Activated CD4-positive, alpha-beta T cell treated with anti-CD3 and anti-CD28 coated beads, Interleukin-2, amount 10 ng/mL, durations not matched to agents 24 days and 14 days (primary cell): Measurements from ENCODE around the gene GATA2. TPM values are rescaled to one million over a fixed set of nuclear protein-coding genes. Genes with fewer than 3 reads are reported as not detected.

Experiments used
- DNase-seq: peaks from one replicate; pipeline ENCODE4 v3.0.0; 2022
- H3K27ac Mint-ChIP-seq: one replicate; pipeline ENCODE4 v1.8.0; 2022; ENCODE audit warnings: mild to moderate bottlenecking, mixed read lengths
- H3K27me3 Mint-ChIP-seq: one replicate; pipeline ENCODE4 v1.8.0; 2022; ENCODE audit warnings: mixed read lengths
- H3K36me3 Mint-ChIP-seq: one replicate; pipeline ENCODE4 v1.8.0; 2022; ENCODE audit warnings: low read depth, mild to moderate bottlenecking, mixed read lengths
- H3K4me1 Mint-ChIP-seq: one replicate; pipeline ENCODE4 v1.8.0; 2021; ENCODE audit warnings: mixed read lengths
- H3K4me3 Mint-ChIP-seq: one replicate; pipeline ENCODE4 v1.8.0; 2022; ENCODE audit warnings: mild to moderate bottlenecking, moderate library complexity, mixed read lengths
- H3K9me3 Mint-ChIP-seq: one replicate; pipeline ENCODE4 v1.8.0; 2021; ENCODE audit warnings: mixed read lengths
- intact Hi-C: fragments of 100-400 bp; cut with micrococcal nuclease; formaldehyde crosslinking; loops from one replicate; pipeline ENCODE4 v1.15.1; 2023
- total RNA-seq: library from RNA; stranded (reverse); gene quantifications from 2 replicates; pipeline ENCODE4 v1.2.3, GENCODE V29; 2022

Gene GATA2
- total RNA-seq, 1 donor from 2014 or later = not detected

DNA sequence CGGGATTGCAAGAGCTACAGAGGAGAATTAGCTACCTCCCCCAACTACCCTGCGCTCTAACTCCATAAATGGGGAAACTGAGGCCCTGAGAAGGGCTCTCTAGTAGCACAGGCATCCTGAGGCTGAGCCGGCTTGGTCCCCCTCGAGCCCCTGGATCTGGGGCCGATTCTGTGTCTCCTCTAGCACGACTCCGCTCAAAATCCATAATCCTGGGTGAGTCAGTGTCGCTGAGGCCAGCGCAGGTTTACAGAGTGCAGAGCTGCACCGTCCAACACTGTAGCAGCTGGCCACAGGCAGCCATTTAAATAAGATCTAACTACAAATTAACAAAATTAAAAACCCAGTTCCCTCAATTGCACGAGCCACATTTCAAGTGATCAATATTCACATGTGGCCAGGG lies 10.8 kb downstream of the GATA2 start:
- peaks cover 70% of the 10 kb centered on the region for H3K27me3 Mint-ChIP-seq
- DNase-seq = no peak
- H3K9me3 Mint-ChIP-seq = no peaks in the 10 kb centered on the region
- no peaks in the 10 kb centered on the region for H3K36me3 Mint-ChIP-seq
- peaks cover 13% of the 10 kb centered on the region for H3K4me1 Mint-ChIP-seq
- intact Hi-C loops = no loop called here
- H3K27ac Mint-ChIP-seq = no peak overlapping the region
- H3K4me3 Mint-ChIP-seq = no peak overlapping the region

DNA sequence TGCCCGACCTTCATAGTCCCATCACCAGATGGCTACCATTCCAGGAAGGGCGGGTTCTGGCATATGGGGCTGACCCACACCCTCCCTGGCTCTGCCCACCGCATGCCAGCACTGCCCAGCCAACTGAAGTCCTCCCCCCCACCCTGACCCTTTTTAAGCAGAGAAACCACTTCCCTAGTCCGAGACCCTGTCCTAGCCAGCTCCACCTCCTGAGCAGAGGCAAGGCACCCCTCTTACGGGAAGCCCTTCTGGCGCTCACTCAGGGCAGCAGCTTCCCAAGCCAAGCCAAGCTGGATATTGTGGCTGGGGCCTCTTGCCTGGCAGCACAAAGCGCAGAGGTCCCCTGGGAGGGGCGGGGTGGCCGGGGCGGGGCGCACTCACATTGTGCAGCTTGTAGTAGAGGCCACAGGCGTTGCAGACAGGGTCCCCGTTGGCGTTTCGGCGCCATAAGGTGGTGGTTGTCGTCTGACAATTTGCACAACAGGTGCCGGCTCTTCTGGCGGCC lies 11.5 kb downstream of the GATA2 start:
- peaks cover 12% of the 10 kb centered on the region for H3K4me1 Mint-ChIP-seq
- no peaks in the 10 kb centered on the region for H3K9me3 Mint-ChIP-seq
- DNase-seq = no peak
- H3K36me3 Mint-ChIP-seq = no peaks in the 10 kb centered on the region
- intact Hi-C loops = no loop called here
- peaks cover 64% of the 10 kb centered on the region for H3K27me3 Mint-ChIP-seq
- H3K27ac Mint-ChIP-seq = no peak overlapping the region
- no peak overlapping the region for H3K4me3 Mint-ChIP-seq

DNA sequence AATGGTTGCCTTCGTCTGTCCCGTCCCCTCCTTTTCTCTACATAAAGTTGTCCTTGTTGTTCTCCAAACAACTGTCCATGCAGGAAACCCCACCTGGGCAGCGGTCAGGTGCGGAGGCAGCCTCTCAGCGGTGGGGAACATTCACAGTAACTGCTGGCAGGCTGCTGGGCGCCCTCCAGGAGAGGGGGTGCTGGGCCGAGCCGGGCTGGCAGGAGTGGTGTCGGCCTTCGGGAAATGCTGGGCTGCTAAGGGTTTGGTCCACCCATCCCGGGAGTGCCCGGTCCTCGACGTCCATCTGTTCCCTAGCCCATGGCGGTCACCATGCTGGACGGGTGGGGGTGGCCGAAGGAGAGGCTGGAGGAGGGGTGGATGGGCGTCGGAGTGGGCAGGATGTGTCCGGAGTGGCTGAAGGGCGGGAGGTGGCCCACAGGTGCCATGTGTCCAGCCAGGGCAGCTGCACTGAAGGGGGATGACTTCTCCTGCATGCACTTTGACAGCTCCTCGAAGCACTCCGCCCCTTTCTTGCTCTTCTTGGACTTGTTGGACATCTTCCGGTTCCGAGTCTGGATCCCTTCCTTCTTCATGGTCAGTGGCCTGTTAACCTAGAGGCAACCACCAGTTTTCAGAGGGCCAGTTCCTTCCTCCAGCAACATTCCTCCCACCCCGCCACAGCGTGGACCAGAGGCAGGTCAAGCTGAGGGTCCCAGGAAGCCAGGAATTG lies 12.1 kb downstream of the GATA2 start:
- Mint-ChIP-seq H3K4me3 (no peak overlapping the region), H3K9me3 (no peaks in the 10 kb centered on the region), H3K4me1 (peaks cover 8% of the 10 kb centered on the region), H3K36me3 (no peaks in the 10 kb centered on the region), H3K27ac (no peak overlapping the region), H3K27me3 (peaks cover 59% of the 10 kb centered on the region)
- intact Hi-C loops = no loop called here
- DNase-seq = no peak

DNA sequence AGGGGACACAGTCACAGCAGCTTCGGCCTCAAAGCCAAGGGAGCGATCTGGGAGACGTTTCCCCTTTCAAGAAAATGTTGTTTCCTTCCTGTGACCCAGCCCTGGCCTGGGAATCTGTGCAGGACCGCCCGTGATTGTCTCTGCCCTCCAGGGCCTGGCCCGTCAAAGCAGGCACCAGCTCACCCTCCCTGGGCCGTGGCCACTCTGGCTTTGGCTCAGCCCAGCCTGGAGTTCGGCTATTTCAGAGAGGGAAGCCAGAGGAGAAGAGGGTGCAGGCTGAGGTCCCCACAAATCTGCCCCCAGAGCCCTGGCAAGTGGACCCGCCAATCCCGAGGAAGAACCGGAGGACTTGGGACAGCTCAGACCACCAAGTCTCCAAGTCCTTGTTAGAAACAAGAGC lies 12.7 kb downstream of the GATA2 start:
- peaks cover 8% of the 10 kb centered on the region for H3K4me1 Mint-ChIP-seq
- no peaks in the 10 kb centered on the region for H3K9me3 Mint-ChIP-seq
- H3K27ac Mint-ChIP-seq = no peak overlapping the region
- H3K36me3 Mint-ChIP-seq = no peaks in the 10 kb centered on the region
- H3K4me3 Mint-ChIP-seq = no peak overlapping the region
- H3K27me3 Mint-ChIP-seq = peaks cover 53% of the 10 kb centered on the region
- intact Hi-C loops = no loop called here
- DNase-seq = no peak

DNA sequence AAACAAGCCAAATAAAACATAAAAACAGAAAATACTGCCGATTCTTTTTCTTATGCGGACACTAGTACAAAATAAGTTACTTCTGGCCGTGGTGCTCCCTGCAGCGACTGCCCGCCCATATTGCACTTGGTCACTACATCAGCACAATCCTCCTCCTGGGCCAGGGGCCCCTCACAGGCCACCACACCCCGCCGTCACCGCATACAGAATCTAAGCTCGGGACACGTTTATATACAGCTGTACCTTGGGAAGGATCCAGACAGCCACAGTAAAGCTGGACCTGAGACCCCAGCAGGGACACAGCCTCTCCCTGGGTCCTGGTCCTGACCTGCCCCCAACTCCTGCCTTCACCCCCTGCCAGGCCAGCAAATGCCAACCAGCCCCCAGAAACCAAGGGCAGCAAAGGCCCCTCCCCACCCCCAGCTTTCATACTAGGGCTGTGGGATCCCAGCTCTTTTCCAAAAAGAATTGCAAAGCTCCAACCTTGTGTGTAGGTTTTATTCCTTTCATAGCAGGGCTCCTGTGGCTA lies 13.4 kb downstream of the GATA2 start:
- Mint-ChIP-seq H3K4me3 (no peak overlapping the region), H3K27ac (no peak overlapping the region), H3K9me3 (no peaks in the 10 kb centered on the region)

DNA sequence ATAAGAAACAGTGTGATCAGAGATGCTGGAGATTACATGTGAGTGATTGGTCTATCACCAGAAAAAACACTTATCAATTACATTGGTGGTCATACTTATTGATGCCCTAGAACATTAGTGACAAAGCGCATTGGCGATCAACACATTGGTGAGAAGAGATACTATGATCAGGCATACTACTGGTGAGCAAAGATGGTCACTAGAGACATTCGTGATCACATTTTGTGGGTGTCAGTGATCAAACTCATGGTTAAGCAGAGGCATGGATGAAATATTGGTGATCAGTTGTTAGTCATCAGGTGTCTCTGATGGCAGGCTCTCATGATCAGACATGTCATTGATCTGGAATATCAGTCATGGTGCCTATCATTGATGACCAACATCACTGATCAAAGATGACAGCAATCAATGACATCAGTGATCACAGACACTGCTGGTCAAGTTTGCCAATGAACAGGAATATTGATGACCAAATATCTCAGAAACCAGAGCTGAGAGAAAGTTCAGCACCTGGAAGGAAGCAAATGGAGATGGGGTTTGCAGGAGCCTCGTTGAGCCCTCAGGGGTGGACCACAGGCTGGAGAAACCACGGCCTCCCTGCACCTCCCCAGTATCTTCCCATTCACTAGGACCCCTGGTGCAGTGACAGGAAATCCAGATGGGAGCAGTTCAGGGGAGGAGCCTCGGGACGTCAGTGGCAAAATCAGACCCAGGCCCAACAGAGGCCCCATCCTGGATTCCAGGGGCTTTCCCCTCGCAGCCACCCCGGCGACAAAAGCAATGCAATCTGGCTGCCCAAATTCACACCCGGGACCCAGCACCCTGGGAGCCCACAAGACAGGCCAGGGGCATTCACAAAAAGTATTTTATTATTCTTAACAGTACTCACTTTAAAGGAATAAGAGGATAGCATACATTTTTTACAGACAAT lies 14.2 kb downstream of the GATA2 start:
- no peak overlapping the region for H3K27ac Mint-ChIP-seq
- no peak for DNase-seq
- no peak overlapping the region for H3K4me3 Mint-ChIP-seq
- H3K36me3 Mint-ChIP-seq = no peaks in the 10 kb centered on the region
- H3K27me3 Mint-ChIP-seq = peaks cover 46% of the 10 kb centered on the region
- intact Hi-C loops = no loop called here
- no peaks in the 10 kb centered on the region for H3K9me3 Mint-ChIP-seq
- H3K4me1 Mint-ChIP-seq = peaks cover 7% of the 10 kb centered on the region

More for the DNA sequence above, 13.4 kb downstream of the GATA2 start:
- no peaks in the 10 kb centered on the region for H3K36me3 Mint-ChIP-seq
- DNase-seq = no peak
- intact Hi-C loops = no loop called here
- peaks cover 49% of the 10 kb centered on the region for H3K27me3 Mint-ChIP-seq
- peaks cover 8% of the 10 kb centered on the region for H3K4me1 Mint-ChIP-seq

DNA sequence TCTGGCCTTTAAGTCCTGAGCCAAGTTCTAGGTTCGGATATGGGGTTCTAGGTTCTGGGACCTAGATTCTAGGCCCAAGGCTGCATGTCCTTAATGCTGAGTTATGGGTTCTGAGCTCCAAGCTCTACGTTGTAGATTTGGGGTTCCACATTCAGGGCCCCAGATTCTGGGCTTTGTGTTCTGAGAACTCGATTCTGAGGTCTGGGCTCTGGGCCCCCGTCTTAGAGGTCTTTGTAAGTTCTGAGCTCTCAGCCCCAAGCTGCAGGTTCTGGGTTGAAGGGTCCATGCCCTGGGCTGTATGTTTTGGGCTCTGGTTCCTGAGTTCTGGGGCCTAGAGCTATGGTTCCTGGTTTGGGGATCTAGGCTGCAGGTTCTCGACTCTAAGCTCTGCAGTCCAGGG lies 16.3 kb downstream of the GATA2 start:
- Mint-ChIP-seq H3K4me1 (no peaks in the 10 kb centered on the region), H3K9me3 (no peaks in the 10 kb centered on the region), H3K27me3 (peaks cover 28% of the 10 kb centered on the region), H3K4me3 (no peak overlapping the region), H3K27ac (no peak overlapping the region), H3K36me3 (no peaks in the 10 kb centered on the region)
- DNase-seq = no peak
- intact Hi-C loops = no loop called here

DNA sequence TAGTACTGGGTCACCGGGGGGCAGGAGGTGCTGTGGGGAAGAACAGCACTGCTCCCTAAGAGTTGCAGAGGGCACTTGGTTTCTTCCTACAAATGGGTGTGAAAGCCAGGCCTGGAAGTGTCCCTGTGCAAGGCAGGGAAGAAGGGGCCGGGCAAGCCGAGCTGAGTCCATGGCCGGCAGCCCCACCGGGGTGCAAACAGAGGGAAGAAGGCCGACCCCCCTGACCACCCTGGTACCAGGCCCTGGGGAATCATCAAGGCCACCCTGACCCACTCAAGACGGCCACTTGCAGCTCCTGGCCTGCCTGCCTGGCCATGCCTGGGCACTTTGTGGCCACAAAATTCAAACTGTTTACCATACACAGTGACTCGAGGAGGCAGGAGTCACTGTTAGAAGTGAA lies 17.6 kb downstream of the GATA2 start:
- Mint-ChIP-seq H3K36me3 (no peaks in the 10 kb centered on the region), H3K27ac (no peak overlapping the region), H3K9me3 (no peaks in the 10 kb centered on the region), H3K4me1 (no peaks in the 10 kb centered on the region), H3K4me3 (no peak overlapping the region), H3K27me3 (peaks cover 24% of the 10 kb centered on the region)
- DNase-seq = no peak
- intact Hi-C loops = no loop called here

DNA sequence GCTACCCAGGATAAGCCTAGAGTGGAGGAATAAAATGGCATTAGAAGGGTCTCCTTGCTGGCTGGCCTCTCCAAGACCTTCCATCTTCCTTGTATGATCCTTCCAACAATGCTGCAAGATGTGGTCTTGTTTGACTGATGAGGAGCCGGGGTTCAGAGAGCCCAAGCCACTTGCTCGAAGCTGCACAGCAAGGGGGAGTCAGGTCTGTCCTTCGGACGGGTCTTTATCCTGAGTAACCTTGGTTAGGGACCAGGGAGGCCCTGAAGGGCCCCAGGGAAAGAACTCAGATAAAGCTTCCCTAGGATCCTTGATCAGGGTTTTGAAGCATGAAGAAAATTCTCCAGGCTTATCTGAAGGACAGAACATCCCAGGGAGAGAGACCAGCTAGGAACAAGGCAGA lies 19.3 kb downstream of the GATA2 start:
- Mint-ChIP-seq H3K27me3 (peaks cover 20% of the 10 kb centered on the region), H3K9me3 (no peaks in the 10 kb centered on the region)

DNA sequence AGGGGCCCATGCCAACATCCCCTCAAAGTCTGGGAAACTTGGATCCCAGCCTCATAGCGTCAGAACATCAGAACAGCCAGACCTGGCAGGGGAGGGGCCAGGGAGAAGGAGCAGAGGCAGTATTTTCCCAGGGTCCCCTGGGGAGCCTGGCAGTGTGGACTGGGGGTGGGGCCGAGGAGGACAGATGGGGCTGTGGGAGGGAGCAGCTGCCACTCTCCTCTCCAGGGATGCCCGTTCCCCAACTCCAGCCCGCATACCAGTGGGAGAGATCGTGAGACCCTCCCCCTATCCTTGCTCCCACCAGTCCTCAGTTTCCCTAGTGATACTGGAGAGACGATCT lies 19.9 kb downstream of the GATA2 start:
- intact Hi-C loops = no loop called here
- H3K4me3 Mint-ChIP-seq = no peak overlapping the region
- H3K27ac Mint-ChIP-seq = no peak overlapping the region
- peaks cover 15% of the 10 kb centered on the region for H3K27me3 Mint-ChIP-seq
- no peaks in the 10 kb centered on the region for H3K4me1 Mint-ChIP-seq
- no peak for DNase-seq
- H3K36me3 Mint-ChIP-seq = no peaks in the 10 kb centered on the region
- H3K9me3 Mint-ChIP-seq = no peaks in the 10 kb centered on the region

More for the DNA sequence above, 19.3 kb downstream of the GATA2 start:
- no peaks in the 10 kb centered on the region for H3K36me3 Mint-ChIP-seq
- no peak for DNase-seq
- no peak overlapping the region for H3K4me3 Mint-ChIP-seq
- H3K4me1 Mint-ChIP-seq = no peaks in the 10 kb centered on the region
- H3K27ac Mint-ChIP-seq = no peak overlapping the region
- intact Hi-C loops = no loop called here

DNA sequence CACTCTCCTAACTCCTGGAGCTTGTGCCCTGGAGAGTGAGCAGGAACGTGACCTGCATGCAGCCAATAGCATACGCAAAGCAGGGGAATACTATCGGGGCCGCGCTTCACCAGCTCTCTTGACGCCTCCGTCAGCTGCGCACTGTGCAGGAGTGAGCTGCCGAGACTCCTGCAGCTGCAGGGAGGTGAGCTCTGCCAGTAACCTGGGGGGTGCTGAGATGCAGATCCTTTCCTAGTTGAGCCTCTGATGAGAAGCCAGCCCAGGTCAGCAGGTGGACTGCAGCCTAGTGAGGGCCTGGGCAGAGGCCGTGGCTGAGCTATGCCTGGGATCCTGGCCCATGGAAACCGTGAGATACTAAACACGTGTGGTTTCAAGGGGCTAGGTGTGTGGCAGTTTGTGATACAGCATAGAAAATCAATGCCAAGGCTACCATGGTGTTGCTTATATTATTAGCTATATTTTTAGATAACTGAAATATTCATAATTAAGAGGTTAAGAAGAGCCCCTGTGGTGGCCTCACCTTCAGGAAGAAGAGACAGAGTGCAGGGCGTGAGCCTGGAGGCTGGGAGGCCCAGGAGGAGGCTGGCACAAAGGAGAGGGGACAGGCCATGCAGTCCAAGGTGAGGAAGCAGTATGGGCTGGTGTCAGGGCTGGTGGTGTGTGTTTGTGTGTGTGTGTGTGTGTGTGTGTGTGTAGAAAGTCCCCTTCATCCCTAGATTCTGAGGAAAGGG lies 20.4 kb downstream of the GATA2 start:
- Mint-ChIP-seq H3K9me3 (no peaks in the 10 kb centered on the region), H3K27ac (no peak overlapping the region), H3K36me3 (no peaks in the 10 kb centered on the region), H3K4me3 (no peak overlapping the region), H3K4me1 (no peaks in the 10 kb centered on the region), H3K27me3 (peaks cover 10% of the 10 kb centered on the region)
- intact Hi-C loops = no loop called here
- DNase-seq = no peak

DNA sequence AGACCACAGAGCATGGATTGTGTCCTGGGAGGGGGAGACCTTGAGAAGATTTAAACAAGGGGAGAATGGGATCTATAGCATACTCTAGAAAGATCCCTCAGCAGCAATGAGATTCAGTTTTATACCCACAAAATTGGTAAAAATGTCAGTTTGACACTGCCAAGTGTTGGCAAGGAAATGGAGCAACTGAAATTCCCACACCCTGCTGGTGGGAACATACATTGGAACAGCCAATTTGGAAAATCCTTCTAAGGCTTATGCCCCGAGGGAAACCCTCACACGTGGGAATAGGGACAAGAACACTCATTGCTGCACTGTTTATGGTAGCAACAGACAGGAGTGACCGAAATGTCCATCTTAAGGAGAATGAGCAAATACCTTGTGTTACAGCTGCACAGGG lies 21.3 kb downstream of the GATA2 start:
- DNase-seq = no peak
- no peaks in the 10 kb centered on the region for H3K36me3 Mint-ChIP-seq
- no peaks in the 10 kb centered on the region for H3K9me3 Mint-ChIP-seq
- intact Hi-C loops = no loop called here
- H3K4me1 Mint-ChIP-seq = peaks cover 7% of the 10 kb centered on the region
- H3K27ac Mint-ChIP-seq = no peak overlapping the region
- no peak overlapping the region for H3K4me3 Mint-ChIP-seq
- peaks cover 13% of the 10 kb centered on the region for H3K27me3 Mint-ChIP-seq

DNA sequence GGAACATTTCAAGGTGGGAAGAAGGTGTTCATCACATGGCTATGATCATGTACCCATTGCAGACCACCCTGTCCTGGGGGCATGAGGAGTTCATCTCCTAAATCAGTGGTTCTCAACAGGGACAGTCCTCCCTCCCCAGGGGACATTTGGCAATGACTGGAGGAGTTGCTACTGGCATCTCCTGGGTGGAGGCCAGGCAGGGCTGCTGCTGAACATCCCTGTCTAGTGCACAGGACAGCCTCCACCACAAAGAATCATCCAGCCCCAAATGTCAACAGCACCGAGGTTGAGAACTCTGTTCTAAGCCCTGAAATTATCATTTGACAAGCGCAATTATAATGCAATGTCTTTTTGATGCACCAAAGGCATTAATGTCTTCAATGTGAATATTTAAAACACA lies 21.9 kb downstream of the GATA2 start:
- Mint-ChIP-seq H3K27ac (no peak overlapping the region), H3K4me3 (no peak overlapping the region), H3K36me3 (no peaks in the 10 kb centered on the region), H3K4me1 (peaks cover 7% of the 10 kb centered on the region), H3K27me3 (peaks cover 15% of the 10 kb centered on the region), H3K9me3 (no peaks in the 10 kb centered on the region)
- DNase-seq = no peak
- intact Hi-C loops = no loop called here
